Kidney epithelial cell (primary cell): ENCODE results near the gene RASGRP1. TPM values are rescaled to one million over a fixed set of nuclear protein-coding genes. Genes with fewer than 3 reads are reported as not detected.

ENCODE experiments used
- DNase-seq: peaks from one replicate; pipeline ENCODE4 v3.0.0-alpha.2; 2010; ENCODE audit warnings: low read depth
- H3K27me3 ChIP-seq: 2 replicates; pipeline ENCODE4 v1.6.0; 2011; ENCODE audit warnings: low read length; ENCODE audit not compliant: control insufficient read depth, insufficient read depth
- H3K36me3 ChIP-seq: 2 replicates; pipeline ENCODE4 v1.5.1; 2011; ENCODE audit warnings: low read length; ENCODE audit not compliant: control insufficient read depth, insufficient read depth
- H3K4me3 ChIP-seq: 2 replicates; pipeline ENCODE4 v1.5.1; 2011; ENCODE audit warnings: low read depth, mild to moderate bottlenecking, control low read depth, low read length
- CTCF ChIP-seq: IDR thresholded peaks from 2 replicates; pipeline ENCODE4 v1.5.1; 2011; ENCODE audit warnings: mild to moderate bottlenecking, moderate library complexity, low read length, control low read depth, inconsistent platforms; ENCODE audit not compliant: insufficient read depth, poor library complexity, severe bottlenecking
- total RNA-seq: library from RNA; depleted of rRNA; stranded (reverse); fragments of >200 nt; gene quantifications from 2 replicates; pipeline ENCODE4 v1.2.3, GENCODE V29; 2015

The RASGRP1 gene
- 3.1 TPM in 2 replicates for total RNA-seq

GRCh38 chr15:38564557-38565286 lies at the start of gene RASGRP1:
Gene RASGRP1, minus strand, starts transcription at chr15:38564814. Its CDS starts 186 bp downstream, at chr15:38564628.
- peak within 1 kb of the TSS; percentile 53 for H3K4me3 ChIP-seq
- peak; percentile 7 for TF ChIP-seq CTCF
- peaks cover 9% of the 10 kb centered on the region for H3K27me3 ChIP-seq
- DNase-seq: no peak
- H3K36me3 ChIP-seq: no peaks in the 10 kb centered on the region

DNA sequence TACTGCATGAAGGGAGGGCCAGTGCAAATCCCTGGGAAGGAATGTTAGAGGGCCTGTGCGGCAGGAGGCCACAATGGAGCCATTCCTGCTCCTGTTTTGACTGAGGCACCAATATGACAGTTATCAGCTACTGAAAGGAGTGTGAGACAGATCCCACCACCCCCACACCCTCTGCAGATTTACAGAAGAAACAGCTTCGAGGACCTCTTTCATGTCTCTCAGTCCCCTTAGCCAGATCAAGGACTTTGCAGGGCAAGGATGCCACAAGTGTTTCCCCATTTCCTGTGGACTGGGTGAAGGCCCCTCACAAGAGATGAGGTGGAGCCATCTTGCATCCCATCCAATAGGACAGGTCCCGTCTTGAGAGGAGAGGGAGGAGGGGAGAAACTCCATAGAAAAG lies 48.5 kb upstream of the RASGRP1 start:
- TF ChIP-seq CTCF: no peak
- no peaks in the 10 kb centered on the region for H3K27me3 ChIP-seq
- H3K4me3 ChIP-seq: no peak overlapping the region
- H3K36me3 ChIP-seq: no peaks in the 10 kb centered on the region
- DNase-seq: no peak

- Histone ChIP-seq H3K27me3 (no peaks in the 10 kb centered on the region), H3K4me3 (no peak overlapping the region), H3K36me3 (no peaks in the 10 kb centered on the region)
- DNase-seq: no peak
- TF ChIP-seq CTCF: no peak
Observed at GRCh38 chr15:38612159-38612863, 47.7 kb upstream of the RASGRP1 start.

GRCh38 chr15:38611228-38611627 lies 46.6 kb upstream of the RASGRP1 start:
- no peak for TF ChIP-seq CTCF
- no peak for DNase-seq
- Histone ChIP-seq H3K4me3 (no peak overlapping the region), H3K36me3 (no peaks in the 10 kb centered on the region), H3K27me3 (no peaks in the 10 kb centered on the region)

GRCh38 chr15:38610748-38611147 lies 46.1 kb upstream of the RASGRP1 start:
- no peak for DNase-seq
- no peaks in the 10 kb centered on the region for H3K27me3 ChIP-seq
- no peak overlapping the region for H3K4me3 ChIP-seq
- no peak for TF ChIP-seq CTCF
- no peaks in the 10 kb centered on the region for H3K36me3 ChIP-seq
